ENCODE results near the gene ATP1A1.

ATP1A1 gene

GRCh38 chr1:116408803-116409720, 36.0 kb downstream of the ATP1A1 start:
- no peak overlapping the region for H3K27ac ChIP-seq
- DNase-seq (ENCODE audit: low read depth, low spot score) = no peak

- peak; percentile 44 for DNase-seq (ENCODE audit: low read depth, low spot score)
- no peak overlapping the region for H3K27ac ChIP-seq
Observed at GRCh38 chr1:116409751-116410191, 36.7 kb downstream of the ATP1A1 start.

- no peak overlapping the region for H3K27ac ChIP-seq
- no peak for DNase-seq (ENCODE audit: low read depth, low spot score)
Observed at GRCh38 chr1:116411784-116412479, 38.9 kb downstream of the ATP1A1 start.

GRCh38 chr1:116412480-116412798, 39.4 kb downstream of the ATP1A1 start:
- DNase-seq (ENCODE audit: low read depth, low spot score) = no peak
- no peak overlapping the region for H3K27ac ChIP-seq

GRCh38 chr1:116412898-116413297, 39.9 kb downstream of the ATP1A1 start:
- DNase-seq (ENCODE audit: low read depth, low spot score) = no peak
- H3K27ac ChIP-seq = no peak overlapping the region

GRCh38 chr1:116413414-116413813, 40.4 kb downstream of the ATP1A1 start:
- DNase-seq (ENCODE audit: low read depth, low spot score) = no peak
- no peak overlapping the region for H3K27ac ChIP-seq

GRCh38 chr1:116414364-116414763, 41.3 kb downstream of the ATP1A1 start:
- DNase-seq (ENCODE audit: low read depth, low spot score) = no peak
- H3K27ac ChIP-seq = no peak overlapping the region

- DNase-seq (ENCODE audit: low read depth, low spot score) = no peak
- H3K27ac ChIP-seq = no peak overlapping the region
Observed at GRCh38 chr1:116415200-116415698, 42.2 kb downstream of the ATP1A1 start.

- no peak for DNase-seq (ENCODE audit: low read depth, low spot score)
- H3K27ac ChIP-seq = no peak overlapping the region
Observed at GRCh38 chr1:116415699-116416533, 42.9 kb downstream of the ATP1A1 start.

GRCh38 chr1:116416854-116417513, 43.9 kb downstream of the ATP1A1 start:
- no peak overlapping the region for H3K27ac ChIP-seq
- no peak for DNase-seq (ENCODE audit: low read depth, low spot score)

- no peak overlapping the region for H3K27ac ChIP-seq
- no peak for DNase-seq (ENCODE audit: low read depth, low spot score)
Observed at GRCh38 chr1:116417678-116418077, 44.6 kb downstream of the ATP1A1 start.

- no peak for DNase-seq (ENCODE audit: low read depth, low spot score)
- peak overlapping the region; percentile 24 for H3K27ac ChIP-seq
Observed at GRCh38 chr1:116418091-116418830, 45.2 kb downstream of the ATP1A1 start.

GRCh38 chr1:116420417-116421200, 47.6 kb downstream of the ATP1A1 start:
- no peak overlapping the region for H3K27ac ChIP-seq
- no peak for DNase-seq (ENCODE audit: low read depth, low spot score)

- DNase-seq (ENCODE audit: low read depth, low spot score) = no peak
- no peak overlapping the region for H3K27ac ChIP-seq
Observed at GRCh38 chr1:116424438-116424837, 51.4 kb downstream of the ATP1A1 start.

- no peak for DNase-seq (ENCODE audit: low read depth, low spot score)
- no peak overlapping the region for H3K27ac ChIP-seq
Observed at GRCh38 chr1:116424863-116425262, 51.8 kb downstream of the ATP1A1 start.

GRCh38 chr1:116425987-116426386, 52.9 kb downstream of the ATP1A1 start:
- H3K27ac ChIP-seq = no peak overlapping the region
- DNase-seq (ENCODE audit: low read depth, low spot score) = no peak

- DNase-seq (ENCODE audit: low read depth, low spot score) = no peak
- no peak overlapping the region for H3K27ac ChIP-seq
Observed at GRCh38 chr1:116426401-116426800, 53.4 kb downstream of the ATP1A1 start.

- H3K27ac ChIP-seq = no peak overlapping the region
- DNase-seq (ENCODE audit: low read depth, low spot score) = no peak
Observed at GRCh38 chr1:116428576-116428975, 55.5 kb downstream of the ATP1A1 start.
